Measurements from ENCODE around the gene TMEM59L.

Gene TMEM59L

DNA sequence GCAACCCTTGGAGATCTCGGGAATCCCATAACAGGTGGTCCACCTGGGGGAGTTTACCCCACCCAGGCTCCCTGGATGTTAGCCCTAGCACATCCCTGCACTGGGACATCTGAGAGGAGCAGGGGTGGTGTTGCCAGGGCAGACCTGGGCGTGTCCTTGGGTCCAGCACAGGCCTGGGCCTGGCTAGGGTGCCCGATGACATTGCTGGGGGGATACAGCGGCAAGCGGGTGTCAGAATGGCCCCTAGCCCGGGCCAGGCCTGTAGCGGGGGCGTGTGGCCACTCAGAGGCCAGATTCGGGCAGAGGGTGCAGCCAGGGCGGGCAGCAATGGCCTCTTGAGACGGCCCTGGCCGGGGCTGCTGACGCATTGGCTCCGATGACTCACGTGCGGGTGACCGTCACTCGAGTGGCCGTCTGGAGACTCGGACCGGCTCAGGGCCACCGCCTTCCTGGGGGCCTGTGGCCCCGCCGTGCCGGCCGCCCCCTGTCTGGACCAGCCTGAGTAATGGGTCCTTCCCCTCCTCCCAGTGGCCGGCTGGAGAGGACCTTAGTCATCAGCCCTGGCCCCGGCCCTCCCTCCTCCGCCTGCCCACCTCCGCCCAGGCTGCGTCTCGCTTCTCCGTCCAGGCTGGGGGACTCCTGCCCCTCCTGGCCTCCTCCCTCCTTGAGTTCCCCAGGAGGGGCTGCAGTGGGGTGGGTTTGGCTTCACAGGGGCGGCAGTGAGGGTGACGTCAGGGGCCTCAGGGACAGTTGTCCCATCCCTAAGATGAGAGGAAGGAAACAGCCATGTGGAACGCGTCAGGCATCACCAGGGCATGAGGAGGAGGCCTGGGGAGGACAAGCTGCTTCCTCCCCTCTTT is 47.6 kb downstream of the TMEM59L start:
- DNase-seq, result no peak

GRCh38 chr19:18660939-18661670 is 48.4 kb downstream of the TMEM59L start:
- no peak for DNase-seq

DNA sequence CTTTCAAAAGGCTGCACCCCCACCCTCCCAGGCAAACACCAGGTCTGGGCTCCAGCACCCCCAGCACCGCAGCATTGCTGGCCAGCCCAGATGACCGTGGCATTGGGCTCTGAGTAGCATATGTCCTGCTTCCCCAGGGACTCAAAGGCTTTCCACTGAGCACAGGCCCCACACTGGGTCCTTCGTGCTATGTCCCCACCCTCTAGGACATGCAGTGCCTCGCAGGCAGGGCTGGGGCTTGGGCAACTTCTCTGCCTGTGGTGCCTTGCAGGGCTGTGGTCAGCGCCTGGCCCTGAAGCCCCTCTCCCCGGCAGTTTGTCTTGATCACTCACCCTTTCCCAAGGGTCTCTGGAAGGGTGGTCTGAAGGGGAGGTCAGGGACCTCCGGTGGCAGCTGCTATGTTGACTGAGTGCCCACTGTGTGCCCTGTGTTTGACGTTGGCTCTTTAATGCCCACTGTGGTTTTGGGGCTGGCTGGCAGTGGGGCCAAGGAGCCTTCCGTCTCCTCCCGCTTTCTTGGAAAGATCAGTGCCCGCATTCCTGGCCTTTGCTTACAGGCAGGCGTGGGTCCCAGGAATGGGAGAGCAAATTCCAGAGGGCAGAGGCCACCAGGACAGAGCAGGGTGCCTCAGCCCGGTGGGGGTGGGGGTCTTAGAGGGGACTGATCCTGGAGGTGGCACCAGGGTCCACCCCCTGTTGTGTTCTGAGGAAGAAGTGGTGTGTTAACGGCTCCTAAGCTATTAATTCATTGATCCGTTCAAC is 50.5 kb downstream of the TMEM59L start:
- no peak for DNase-seq

DNA sequence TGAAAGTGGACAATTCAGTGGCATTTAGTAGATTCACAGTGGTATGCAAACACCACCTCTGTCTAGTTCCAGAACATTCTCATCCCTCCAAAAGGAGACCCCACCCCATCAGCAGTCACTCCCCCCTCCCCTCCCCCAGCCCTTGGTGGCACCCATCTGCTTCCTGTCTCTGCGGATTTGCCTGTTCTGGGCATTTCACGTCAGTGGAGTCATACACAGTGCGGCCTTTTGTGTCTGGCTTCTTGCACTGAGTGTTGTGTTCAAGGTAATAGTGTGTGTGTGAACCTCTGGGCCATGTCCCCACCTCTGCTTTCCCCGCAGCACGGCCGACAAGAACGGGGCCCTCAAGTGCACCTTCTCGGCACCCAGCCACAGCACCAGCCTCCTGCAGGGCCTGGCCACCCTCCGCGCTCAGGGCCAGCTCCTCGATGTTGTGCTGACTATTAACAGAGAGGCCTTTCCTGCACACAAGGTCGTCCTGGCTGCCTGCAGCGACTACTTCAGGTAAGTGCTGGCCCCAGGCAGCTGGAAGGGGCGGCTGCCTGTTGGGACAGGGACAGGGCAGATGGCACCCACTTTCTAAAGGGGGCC is 51.4 kb downstream of the TMEM59L start:
- DNase-seq, result no peak

- DNase-seq, result no peak
Observed at GRCh38 chr19:18665771-18666202, 53.1 kb downstream of the TMEM59L start.

DNA sequence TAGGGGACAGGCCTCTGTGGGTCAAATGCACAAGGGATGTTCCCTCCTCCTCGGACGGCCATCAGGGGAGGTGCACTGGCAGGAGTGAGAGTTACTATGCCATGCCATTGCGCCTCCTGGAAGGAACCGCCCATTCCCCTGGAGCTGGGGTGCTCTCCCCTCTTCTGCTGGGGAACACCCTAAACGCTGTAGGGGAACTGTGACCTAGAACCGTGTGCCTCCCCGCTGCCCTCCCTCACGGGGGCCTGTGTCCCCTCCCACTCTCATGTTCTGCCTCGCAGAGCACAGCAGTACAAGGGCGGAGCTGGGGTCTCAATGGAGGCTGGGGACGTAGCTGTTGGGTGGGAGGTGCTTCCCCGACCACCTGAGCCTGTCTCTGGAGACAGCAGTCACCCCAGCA is 53.6 kb downstream of the TMEM59L start:
- no peak for DNase-seq

DNA sequence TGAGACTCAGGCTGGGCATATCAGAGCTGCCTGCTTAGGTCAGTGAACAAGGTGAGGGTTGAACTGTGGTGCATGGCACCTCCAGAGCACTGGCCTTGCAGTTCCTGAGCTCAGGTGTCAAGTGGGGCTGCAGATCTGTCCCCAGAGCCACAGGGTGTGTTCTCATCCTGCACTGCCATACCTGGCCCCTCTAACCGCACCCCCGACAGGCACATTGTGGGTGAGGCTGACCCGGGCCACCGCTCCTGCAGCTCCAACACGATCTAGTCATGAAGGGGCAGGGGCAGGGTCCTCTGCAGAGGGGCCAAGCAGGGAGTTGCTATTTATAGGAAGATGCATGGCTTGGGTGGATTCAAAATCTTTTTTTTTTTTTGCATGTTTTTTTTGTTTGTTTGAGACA is 54.1 kb downstream of the TMEM59L start:
- no peak for DNase-seq

- DNase-seq, result no peak
Observed at GRCh38 chr19:18667531-18668251, 55.0 kb downstream of the TMEM59L start.

GRCh38 chr19:18668252-18668631 is 55.6 kb downstream of the TMEM59L start:
- no peak for DNase-seq

- DNase-seq, result no peak
Observed at GRCh38 chr19:18668744-18669523, 56.3 kb downstream of the TMEM59L start.

- no peak for DNase-seq
Observed at GRCh38 chr19:18669524-18669817, 56.8 kb downstream of the TMEM59L start.

- DNase-seq, result no peak
Observed at GRCh38 chr19:18669883-18670282, 57.2 kb downstream of the TMEM59L start.

DNA sequence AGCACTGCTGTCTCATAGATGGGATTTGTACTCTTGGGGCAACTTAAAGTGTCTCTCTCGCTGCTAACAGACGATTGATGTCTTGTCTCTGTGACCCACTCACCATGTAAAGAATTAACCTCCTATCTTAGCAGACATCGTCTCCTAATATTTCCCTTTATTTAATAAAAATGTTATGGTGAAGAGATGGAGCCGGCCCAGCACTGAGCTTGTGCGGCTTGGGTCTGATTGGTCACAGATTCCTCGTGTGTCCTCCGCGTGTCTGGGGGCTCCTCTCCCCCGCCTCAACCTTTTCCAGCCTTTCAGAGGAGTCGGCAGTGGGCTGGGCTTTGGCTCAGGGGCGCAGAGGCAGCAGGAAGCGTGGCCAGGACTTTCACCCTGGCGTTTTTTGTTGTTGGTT is 57.6 kb downstream of the TMEM59L start:
- DNase-seq, result no peak

Data from activated gamma-delta T cell treated with Interleukin-2 at 50 U/mL for 16 hours (primary cell).